ENCODE measurements around the gene MRPS26. TPM values are rescaled to one million over a fixed set of nuclear protein-coding genes. Genes with fewer than 3 reads are reported as not detected.

The MRPS26 gene
- total and polyA plus RNA-seq, 8 donors = 4.5 to 102 (median 56.6) TPM

DNA sequence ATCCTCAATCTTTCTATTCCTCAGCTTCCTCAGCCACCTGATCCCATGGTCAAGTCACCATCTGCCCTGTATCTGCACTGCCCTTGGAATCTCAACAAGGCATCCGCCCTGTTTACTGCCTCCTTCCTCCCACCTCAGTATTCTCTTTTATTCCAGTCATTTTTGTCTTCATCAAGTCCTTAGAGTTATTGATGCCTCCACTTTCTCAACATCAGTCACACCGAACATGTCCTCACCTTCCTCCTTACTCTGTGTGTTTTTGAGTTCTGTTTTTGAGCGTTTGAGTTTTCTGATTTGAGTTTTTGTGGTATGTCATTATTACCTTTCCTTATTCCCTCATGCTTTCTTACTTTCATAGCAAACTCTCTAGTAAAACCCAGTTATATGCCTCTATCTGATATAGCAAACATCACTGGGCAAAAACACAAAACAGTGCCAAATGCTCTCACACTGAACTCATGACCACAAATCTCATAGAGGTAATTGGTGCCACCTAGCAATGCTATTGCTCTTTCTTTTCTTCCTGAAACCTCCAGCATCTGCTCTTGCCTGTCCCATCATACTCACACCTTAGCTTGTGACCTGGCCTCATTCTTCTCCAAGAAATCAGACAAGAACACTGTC is 14.2 kb upstream of the MRPS26 start:
- no peak overlapping the region for H3K27ac ChIP-seq
- DNase-seq = no peak
- 93 to 96% (median 94%) methylated on average over 3 of the region's 3 CpGs for WGBS, 5 donors
- H3K4me3 ChIP-seq = no peak overlapping the region
- H3K36me3 ChIP-seq = peaks cover 43 to 93% (median 85%) of the 10 kb centered on the region in 4 donors
- intact Hi-C loops (cut with DNase I; ENCODE audit: low total_unique reads) = no loop called here
- H3K27me3 ChIP-seq = no peaks in the 10 kb centered on the region
- TF ChIP-seq POLR2AphosphoS5 (IDR thresholded peaks at IDR 0.05) = no peak
- no peak for TF ChIP-seq EP300 (IDR thresholded peaks at IDR 0.05)
- TF ChIP-seq POLR2A (IDR thresholded peaks at IDR 0.05) = no peak
- TF ChIP-seq, protein P1, sequence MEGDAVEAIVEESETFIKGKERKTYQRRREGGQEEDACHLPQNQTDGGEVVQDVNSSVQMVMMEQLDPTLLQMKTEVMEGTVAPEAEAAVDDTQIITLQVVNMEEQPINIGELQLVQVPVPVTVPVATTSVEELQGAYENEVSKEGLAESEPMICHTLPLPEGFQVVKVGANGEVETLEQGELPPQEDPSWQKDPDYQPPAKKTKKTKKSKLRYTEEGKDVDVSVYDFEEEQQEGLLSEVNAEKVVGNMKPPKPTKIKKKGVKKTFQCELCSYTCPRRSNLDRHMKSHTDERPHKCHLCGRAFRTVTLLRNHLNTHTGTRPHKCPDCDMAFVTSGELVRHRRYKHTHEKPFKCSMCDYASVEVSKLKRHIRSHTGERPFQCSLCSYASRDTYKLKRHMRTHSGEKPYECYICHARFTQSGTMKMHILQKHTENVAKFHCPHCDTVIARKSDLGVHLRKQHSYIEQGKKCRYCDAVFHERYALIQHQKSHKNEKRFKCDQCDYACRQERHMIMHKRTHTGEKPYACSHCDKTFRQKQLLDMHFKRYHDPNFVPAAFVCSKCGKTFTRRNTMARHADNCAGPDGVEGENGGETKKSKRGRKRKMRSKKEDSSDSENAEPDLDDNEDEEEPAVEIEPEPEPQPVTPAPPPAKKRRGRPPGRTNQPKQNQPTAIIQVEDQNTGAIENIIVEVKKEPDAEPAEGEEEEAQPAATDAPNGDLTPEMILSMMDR (IDR thresholded peaks at IDR 0.05) = no peak
- no peaks in the 10 kb centered on the region for H3K4me1 ChIP-seq
- H3K9me3 ChIP-seq = no peaks in the 10 kb centered on the region

DNA sequence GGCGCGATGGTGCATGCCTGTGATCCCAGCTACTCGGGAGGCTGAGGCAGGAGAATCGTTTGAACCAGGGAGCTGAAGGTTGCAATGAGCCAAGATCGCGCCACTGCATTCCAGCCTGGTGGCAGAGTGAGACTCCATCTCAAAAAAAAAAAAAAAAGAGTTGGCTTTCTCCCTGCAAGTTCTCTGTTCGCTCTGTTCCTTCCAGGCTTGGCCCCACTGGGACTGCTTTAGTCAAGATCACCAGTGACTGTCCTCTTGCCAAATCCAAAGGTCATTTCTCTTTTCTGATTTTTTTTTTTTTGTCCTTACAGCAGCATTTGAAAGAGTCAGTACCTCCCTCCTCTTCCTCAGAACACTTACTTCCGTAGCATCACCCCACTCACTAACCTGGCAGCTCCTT is 13.2 kb upstream of the MRPS26 start:
- peaks cover 44 to 93% (median 85%) of the 10 kb centered on the region in 4 donors for H3K36me3 ChIP-seq
- intact Hi-C loops (cut with DNase I; ENCODE audit: low total_unique reads) = no loop called here
- H3K9me3 ChIP-seq = no peaks in the 10 kb centered on the region
- TF ChIP-seq EP300 (IDR thresholded peaks at IDR 0.05) = no peak
- no peak for TF ChIP-seq POLR2AphosphoS5 (IDR thresholded peaks at IDR 0.05)
- TF ChIP-seq, protein P1 (IDR thresholded peaks at IDR 0.05) = no peak
- no peak for TF ChIP-seq POLR2A (IDR thresholded peaks at IDR 0.05)
- no peaks in the 10 kb centered on the region for H3K27me3 ChIP-seq
- H3K27ac ChIP-seq = no peak overlapping the region
- no peaks in the 10 kb centered on the region for H3K4me1 ChIP-seq
- H3K4me3 ChIP-seq = no peak overlapping the region
- DNase-seq = no peak
- 78 to 95% (median 88%) methylated on average over 8 of the region's 8 CpGs for WGBS, 5 donors

DNA sequence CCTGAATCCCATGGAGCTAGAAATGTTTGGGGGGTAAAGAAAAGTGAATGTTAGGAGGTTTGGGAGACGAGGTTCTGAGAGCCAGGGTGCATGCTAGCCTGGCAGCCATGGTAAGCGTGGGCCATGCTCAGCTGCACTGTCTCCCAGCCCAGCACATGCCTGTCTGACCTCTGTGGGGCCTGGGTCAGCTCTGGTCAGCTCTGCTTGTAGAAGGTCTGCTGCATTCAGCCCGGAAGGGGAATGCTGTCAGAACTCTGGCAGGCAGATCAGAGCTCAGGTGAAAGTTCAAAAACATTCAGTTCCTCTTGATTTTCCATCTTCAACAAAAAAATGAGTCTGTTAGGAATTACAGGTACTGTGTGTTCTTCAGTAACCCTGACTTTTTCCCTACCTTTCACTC is 8.2 kb upstream of the MRPS26 start:
- TF ChIP-seq POLR2AphosphoS5 (IDR thresholded peaks at IDR 0.05) (no peak), EP300 (IDR thresholded peaks at IDR 0.05) (no peak), POLR2A (IDR thresholded peaks at IDR 0.05) (no peak)
- TF ChIP-seq, protein P1 (IDR thresholded peaks at IDR 0.05) = no peak
- Histone ChIP-seq H3K36me3 (peaks cover 35 to 78% (median 70%) of the 10 kb centered on the region in 4 donors), H3K27me3 (no peaks in the 10 kb centered on the region), H3K9me3 (no peaks in the 10 kb centered on the region), H3K27ac (no peak overlapping the region), H3K4me3 (no peak overlapping the region), H3K4me1 (peaks cover 8 to 16% (median 14%) of the 10 kb centered on the region in 4 donors)
- intact Hi-C loops (cut with DNase I; ENCODE audit: low total_unique reads) = no loop called here
- 82 to 97% (median 87%) methylated on average over 3 of the region's 3 CpGs for WGBS, 5 donors
- DNase-seq = no peak

DNA sequence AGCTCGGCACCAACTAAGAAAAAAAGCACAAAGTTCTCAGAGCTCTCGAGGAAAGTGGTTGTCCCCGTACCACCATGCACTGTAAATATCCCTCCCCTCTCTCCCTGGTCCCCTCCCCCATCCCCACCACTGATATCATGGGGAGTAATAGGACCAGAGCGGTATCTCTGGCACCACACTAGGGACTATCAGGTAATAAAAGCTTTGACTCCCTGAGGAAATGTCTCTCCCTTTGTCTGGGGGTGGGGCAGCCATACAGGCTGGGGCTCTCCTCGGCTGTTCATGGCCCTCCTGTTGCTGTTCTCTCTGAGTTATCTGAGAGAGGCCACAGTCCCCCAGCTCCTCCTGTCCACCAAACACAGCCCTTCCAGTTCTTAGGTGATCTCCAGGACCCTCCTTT is 7.4 kb upstream of the MRPS26 start:
- Histone ChIP-seq H3K4me1 (peaks cover 8 to 24% (median 20%) of the 10 kb centered on the region in 4 donors), H3K4me3 (no peak overlapping the region), H3K36me3 (peaks cover 35 to 70% (median 64%) of the 10 kb centered on the region in 4 donors), H3K27ac (no peak overlapping the region), H3K9me3 (no peaks in the 10 kb centered on the region), H3K27me3 (no peaks in the 10 kb centered on the region)
- TF ChIP-seq POLR2A (IDR thresholded peaks at IDR 0.05) (no peak), EP300 (IDR thresholded peaks at IDR 0.05) (no peak), POLR2AphosphoS5 (IDR thresholded peaks at IDR 0.05) (no peak)
- TF ChIP-seq, protein P1 (IDR thresholded peaks at IDR 0.05) = no peak
- 66 to 82% (median 79%) methylated on average over 5 of the region's 5 CpGs for WGBS, 5 donors
- intact Hi-C loops (cut with DNase I; ENCODE audit: low total_unique reads) = no loop called here
- DNase-seq = no peak

All from stomach (tissue), 9 donors.